Measurements from ENCODE around the gene CCDC194.

The CCDC194 gene

DNA sequence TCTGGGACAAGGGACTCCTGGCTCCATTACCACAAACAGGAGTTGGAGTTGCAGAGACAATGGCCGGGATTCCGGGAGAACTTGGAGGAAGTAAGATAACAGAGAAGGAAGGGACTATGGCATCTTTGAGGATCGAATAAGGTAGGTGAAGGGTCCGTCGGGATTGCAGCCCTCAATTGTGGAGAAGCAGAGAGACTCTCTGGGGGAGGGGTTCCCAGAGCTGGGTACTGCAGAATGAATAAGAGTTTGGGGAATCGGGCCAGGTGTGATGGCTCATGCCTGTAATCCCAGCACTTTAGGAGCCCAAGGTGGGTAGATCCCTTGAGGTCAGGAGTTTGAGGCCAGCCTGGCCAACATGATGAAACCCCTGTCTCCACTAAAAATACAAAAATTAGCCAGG lies 7.6 kb upstream of the CCDC194 start:
- no peak overlapping the region for H3K4me3 ChIP-seq (ENCODE audit: low read length)
- TF ChIP-seq, protein P1, sequence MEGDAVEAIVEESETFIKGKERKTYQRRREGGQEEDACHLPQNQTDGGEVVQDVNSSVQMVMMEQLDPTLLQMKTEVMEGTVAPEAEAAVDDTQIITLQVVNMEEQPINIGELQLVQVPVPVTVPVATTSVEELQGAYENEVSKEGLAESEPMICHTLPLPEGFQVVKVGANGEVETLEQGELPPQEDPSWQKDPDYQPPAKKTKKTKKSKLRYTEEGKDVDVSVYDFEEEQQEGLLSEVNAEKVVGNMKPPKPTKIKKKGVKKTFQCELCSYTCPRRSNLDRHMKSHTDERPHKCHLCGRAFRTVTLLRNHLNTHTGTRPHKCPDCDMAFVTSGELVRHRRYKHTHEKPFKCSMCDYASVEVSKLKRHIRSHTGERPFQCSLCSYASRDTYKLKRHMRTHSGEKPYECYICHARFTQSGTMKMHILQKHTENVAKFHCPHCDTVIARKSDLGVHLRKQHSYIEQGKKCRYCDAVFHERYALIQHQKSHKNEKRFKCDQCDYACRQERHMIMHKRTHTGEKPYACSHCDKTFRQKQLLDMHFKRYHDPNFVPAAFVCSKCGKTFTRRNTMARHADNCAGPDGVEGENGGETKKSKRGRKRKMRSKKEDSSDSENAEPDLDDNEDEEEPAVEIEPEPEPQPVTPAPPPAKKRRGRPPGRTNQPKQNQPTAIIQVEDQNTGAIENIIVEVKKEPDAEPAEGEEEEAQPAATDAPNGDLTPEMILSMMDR (IDR thresholded peaks at IDR 0.05; ENCODE audit: insufficient read depth, low read depth, low read length, missing control alignments): no peak
- no peak for DNase-seq (ENCODE audit: low read depth)

DNA sequence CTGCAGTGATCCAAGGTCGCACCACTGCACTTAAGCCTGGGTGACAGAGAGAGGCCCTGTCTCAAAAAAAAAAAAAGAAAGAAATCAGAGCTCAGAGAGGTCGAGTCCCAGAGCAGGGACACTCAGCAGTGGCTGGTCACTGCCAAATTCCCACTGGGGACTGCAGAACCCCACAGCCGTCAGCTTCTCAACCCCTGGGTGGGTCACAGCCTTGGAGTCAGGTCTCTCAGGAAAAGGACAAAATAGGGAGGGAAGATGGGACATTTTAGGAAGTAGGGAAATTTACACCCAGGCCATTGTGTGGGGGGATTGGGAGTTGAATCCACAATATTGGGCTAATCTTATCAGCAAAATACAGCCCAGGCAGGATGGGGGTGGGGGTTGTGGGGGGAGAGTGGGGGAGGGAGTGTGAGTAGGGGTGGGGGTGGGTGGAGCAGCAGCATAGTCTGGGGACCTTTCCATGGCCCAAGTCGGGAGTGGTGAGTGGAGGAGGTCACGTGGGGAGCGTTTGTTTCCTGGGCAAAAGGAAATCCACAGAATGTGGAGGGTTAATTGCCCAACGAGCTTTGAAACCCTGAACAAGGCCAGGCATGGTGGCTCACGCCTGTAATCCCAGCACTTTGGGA lies 5.0 kb upstream of the CCDC194 start:
- TF ChIP-seq, protein P1 (IDR thresholded peaks at IDR 0.05; ENCODE audit: insufficient read depth, low read depth, low read length, missing control alignments): no peak
- no peak for DNase-seq (ENCODE audit: low read depth)
- H3K4me3 ChIP-seq (ENCODE audit: low read length): no peak overlapping the region

DNA sequence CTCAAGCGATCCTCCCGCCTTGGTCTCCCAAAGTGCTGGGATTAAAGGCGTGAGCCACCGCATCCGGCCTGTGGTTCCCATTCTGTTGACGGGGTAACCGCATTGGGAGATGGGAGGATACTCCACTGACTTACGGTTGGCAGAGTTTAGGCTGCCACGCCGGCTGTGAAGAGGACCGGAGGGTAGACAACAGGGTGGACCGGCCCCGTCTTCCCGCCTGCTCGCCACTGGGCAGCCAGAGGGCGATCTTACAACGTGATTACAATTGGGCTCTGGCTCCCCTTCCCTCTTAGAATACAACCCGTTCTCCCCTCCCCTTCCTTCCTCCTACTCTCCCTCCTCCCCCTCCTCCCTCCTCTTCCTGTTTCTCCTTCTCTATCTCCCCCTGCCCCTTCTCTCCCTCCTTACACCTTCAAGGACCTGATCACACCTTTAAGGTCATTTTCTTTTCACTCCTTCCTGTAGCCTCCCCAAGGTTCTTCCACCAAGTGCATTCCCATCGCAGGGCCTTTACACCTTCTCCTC lies 957 bp upstream of the CCDC194 start:
- peak; percentile 67 for DNase-seq (ENCODE audit: low read depth)
- peak overlapping the region; percentile 11 for H3K4me3 ChIP-seq (ENCODE audit: low read length)
- TF ChIP-seq, protein P1 (IDR thresholded peaks at IDR 0.05; ENCODE audit: insufficient read depth, low read depth, low read length, missing control alignments): peak; percentile 76

DNA sequence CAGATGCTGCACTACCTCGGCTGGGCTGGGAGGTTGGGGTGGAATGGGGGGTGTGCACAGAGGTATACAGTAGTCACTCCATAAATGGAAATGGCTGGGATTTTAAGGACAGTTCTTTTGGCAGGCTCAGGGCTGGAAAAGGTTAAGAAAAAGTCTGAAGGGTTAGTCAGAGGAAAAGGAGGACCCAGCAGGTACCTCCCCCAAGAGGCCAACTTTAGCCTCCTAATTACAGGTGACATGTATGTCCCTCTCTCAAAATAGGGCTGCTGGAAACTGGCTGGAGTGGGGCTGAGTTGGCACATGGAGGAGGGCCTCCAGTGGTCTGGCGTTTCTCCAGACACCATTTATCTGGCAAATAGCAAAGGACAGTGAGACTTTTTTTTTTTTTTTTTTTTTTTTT lies 994 bp downstream of the CCDC194 start:
- H3K4me3 ChIP-seq (ENCODE audit: low read length): no peak overlapping the region
- DNase-seq (ENCODE audit: low read depth): no peak
- TF ChIP-seq, protein P1 (IDR thresholded peaks at IDR 0.05; ENCODE audit: insufficient read depth, low read depth, low read length, missing control alignments): no peak

DNA sequence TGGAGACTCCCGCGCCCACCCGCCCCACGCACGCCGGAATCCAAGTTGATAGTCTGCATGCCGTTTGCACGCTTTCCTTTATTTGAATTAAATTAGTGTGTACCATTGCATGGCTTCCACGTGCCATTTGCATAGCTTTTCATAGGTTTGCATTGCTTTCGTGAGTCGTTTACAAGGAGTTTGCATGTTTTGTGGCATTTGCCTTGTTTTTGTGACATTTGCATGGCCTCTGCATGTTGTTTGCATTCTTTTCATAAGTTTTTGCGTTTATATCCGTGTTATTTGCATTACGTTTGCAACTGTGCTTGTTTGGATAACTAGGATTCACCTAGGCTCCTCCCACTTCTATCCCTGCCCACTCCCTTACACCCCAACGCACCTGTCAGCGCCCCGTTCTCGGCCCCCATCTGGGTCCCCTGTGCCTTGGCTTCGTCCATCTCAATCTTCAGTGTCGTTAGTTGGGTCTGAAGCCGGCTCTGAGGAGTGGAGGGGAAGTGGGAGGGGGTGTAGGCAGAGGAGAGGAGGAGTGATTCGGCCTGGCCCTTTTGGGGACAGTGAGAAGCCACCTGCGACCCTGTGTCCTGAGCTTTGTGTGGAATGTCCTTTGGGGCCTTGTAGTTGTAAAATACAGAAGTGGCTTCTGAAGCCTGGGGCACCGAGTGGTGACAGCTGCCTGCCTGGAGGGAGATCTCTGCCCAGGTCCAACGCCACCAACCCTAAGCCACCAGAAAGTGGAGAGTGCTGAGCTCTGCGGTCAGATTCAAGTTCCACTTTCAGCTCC lies 2.4 kb downstream of the CCDC194 start:
- no peak for DNase-seq (ENCODE audit: low read depth)
- TF ChIP-seq, protein P1 (IDR thresholded peaks at IDR 0.05; ENCODE audit: insufficient read depth, low read depth, low read length, missing control alignments): no peak
- peak overlapping the region; percentile 44 for H3K4me3 ChIP-seq (ENCODE audit: low read length)

DNA sequence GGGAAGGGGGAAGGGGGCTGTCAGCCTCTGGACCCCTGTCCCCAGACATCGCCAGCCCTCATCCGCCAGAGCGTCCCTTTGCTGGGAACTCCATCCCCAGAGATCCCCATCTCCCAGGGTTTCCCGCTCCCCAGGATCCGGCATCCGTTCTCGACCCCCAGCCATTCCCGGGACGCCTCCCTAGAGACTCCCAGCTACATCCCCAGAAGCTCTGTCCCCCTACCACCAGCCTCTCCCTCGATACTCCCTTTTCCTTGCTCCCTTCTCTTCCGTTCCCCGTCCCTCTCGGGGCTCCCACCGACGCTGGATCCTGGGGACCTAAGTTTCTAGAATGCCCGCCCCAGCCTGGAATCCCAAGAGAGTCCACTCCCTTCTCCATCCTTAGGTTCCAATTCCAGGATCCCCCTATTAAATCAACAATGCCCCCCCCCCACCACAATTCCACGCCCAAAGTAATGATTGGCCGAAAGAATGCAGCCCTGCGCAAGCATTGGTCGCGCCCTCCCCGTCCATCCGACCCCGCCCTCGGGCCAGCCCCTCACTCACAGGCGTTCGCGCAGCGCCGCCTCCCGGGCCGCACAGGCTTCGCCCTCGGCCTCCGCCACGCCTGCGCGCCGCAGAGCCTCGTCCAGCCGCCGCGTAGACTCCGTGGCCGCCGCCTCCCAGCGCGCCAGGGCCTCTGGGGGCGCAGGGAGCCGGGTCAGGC lies 3.2 kb downstream of the CCDC194 start:
- TF ChIP-seq, protein P1 (IDR thresholded peaks at IDR 0.05; ENCODE audit: insufficient read depth, low read depth, low read length, missing control alignments): peak; percentile 42
- peak overlapping the region; percentile 52 for H3K4me3 ChIP-seq (ENCODE audit: low read length)
- peak; percentile 94 for DNase-seq (ENCODE audit: low read depth)

All from epithelial cell of esophagus (primary cell).